H9 (cell line): ENCODE measurements around the gene NPTN. TPM values are rescaled to one million over a fixed set of nuclear protein-coding genes. Genes with fewer than 3 reads are reported as not detected.

Source experiments
- DNase-seq: peaks from one replicate; pipeline ENCODE4 v3.0.0-alpha.2; 2017
- H2AFZ ChIP-seq: one replicate; pipeline ENCODE4 v1.6.1; 2013; ENCODE audit warnings: mild to moderate bottlenecking, low read length, control low read depth, moderate library complexity
- H2AK5ac ChIP-seq: 2 replicates; pipeline ENCODE4 v1.6.1; 2013; ENCODE audit warnings: low read length, control low read depth, mixed read lengths; ENCODE audit not compliant: insufficient read length
- H2BK120ac ChIP-seq: one replicate; pipeline ENCODE4 v1.6.1; 2013; ENCODE audit warnings: low read depth, mild to moderate bottlenecking, low read length, control low read depth, inconsistent platforms; ENCODE audit not compliant: poor library complexity, severe bottlenecking
- H2BK12ac ChIP-seq: 2 replicates; pipeline ENCODE4 v1.6.1; 2013; ENCODE audit warnings: low read length, control low read depth, mixed read lengths, low read depth; ENCODE audit not compliant: insufficient read length
- H2BK15ac ChIP-seq: 2 replicates; pipeline ENCODE4 v1.6.1; 2013; ENCODE audit warnings: low read depth, low read length, control low read depth
- H2BK20ac ChIP-seq: one replicate; pipeline ENCODE4 v1.6.1; 2013; ENCODE audit warnings: low read depth, mild to moderate bottlenecking, low read length, control low read depth, inconsistent platforms; ENCODE audit not compliant: poor library complexity, severe bottlenecking
- H2BK5ac ChIP-seq: 2 replicates; pipeline ENCODE4 v1.6.1; 2013; ENCODE audit warnings: low read length, control low read depth, mixed read lengths; ENCODE audit not compliant: insufficient read length
- H3K14ac ChIP-seq: 2 replicates; pipeline ENCODE4 v1.6.1; 2013; ENCODE audit warnings: low read length, control low read depth; ENCODE audit not compliant: insufficient read depth
- H3K18ac ChIP-seq: 2 replicates; pipeline ENCODE4 v1.6.1; 2013; ENCODE audit warnings: low read depth, mild to moderate bottlenecking, mixed read lengths, low read length, control low read depth; ENCODE audit not compliant: insufficient read length
- H3K23ac ChIP-seq: 2 replicates; pipeline ENCODE4 v1.6.1; 2013; ENCODE audit warnings: low read length, control low read depth, mixed read lengths, low read depth; ENCODE audit not compliant: insufficient read length
- H3K23me2 ChIP-seq: 2 replicates; pipeline ENCODE4 v1.6.1; 2013; ENCODE audit warnings: low read depth, mild to moderate bottlenecking, mixed read lengths, low read length, control low read depth; ENCODE audit not compliant: insufficient read length, poor library complexity, severe bottlenecking
- H3K27ac ChIP-seq: 2 replicates; pipeline ENCODE4 v1.5.1; 2013; ENCODE audit warnings: low read length, control low read depth, mixed read lengths, low read depth; ENCODE audit not compliant: insufficient read length
- H3K27me3 ChIP-seq: 2 replicates; pipeline ENCODE4 v1.6.1; 2013; ENCODE audit warnings: low read length, control low read depth, inconsistent platforms; ENCODE audit not compliant: insufficient read depth
- H3K4ac ChIP-seq: 2 replicates; pipeline ENCODE4 v1.6.1; 2013; ENCODE audit warnings: low read depth, mild to moderate bottlenecking, control low read depth, inconsistent platforms, low read length, moderate library complexity
- H3K4me1 ChIP-seq: 2 replicates; pipeline ENCODE4 v1.6.1; 2013; ENCODE audit warnings: low read length, control low read depth, inconsistent platforms; ENCODE audit not compliant: insufficient read depth
- H3K4me2 ChIP-seq: 2 replicates; pipeline ENCODE4 v1.6.1; 2013; ENCODE audit warnings: low read length, control low read depth, mixed read lengths; ENCODE audit not compliant: insufficient read length, insufficient read depth
- H3K56ac ChIP-seq: 2 replicates; pipeline ENCODE4 v1.6.1; 2013; ENCODE audit warnings: low read depth, mild to moderate bottlenecking, mixed read lengths, low read length, control low read depth; ENCODE audit not compliant: insufficient read length
- H3K79me1 ChIP-seq: 2 replicates; pipeline ENCODE4 v1.6.1; 2013; ENCODE audit warnings: low read depth, mild to moderate bottlenecking, moderate library complexity, low read length, control low read depth, inconsistent platforms; ENCODE audit not compliant: insufficient read depth, poor library complexity, severe bottlenecking
- H3K79me2 ChIP-seq: 2 replicates; pipeline ENCODE4 v1.6.1; 2013; ENCODE audit warnings: low read length, control low read depth, inconsistent platforms; ENCODE audit not compliant: insufficient read depth
- H3K9ac ChIP-seq: 2 replicates; pipeline ENCODE4 v1.6.1; 2013; ENCODE audit warnings: low read length, control low read depth, mixed read lengths; ENCODE audit not compliant: insufficient read length; ENCODE audit errors: extremely low read depth
- H3K9me3 ChIP-seq: one replicate; pipeline ENCODE4 v1.6.1; 2013; ENCODE audit warnings: low read depth, low read length, inconsistent platforms; ENCODE audit not compliant: control insufficient read depth
- H3T11ph ChIP-seq: one replicate; pipeline ENCODE4 v1.6.1; 2013; ENCODE audit warnings: mild to moderate bottlenecking, low read length, control low read depth, inconsistent platforms
- H4K20me1 ChIP-seq: one replicate; pipeline ENCODE4 v1.6.1; 2013; ENCODE audit not compliant: control insufficient read depth, insufficient read length, insufficient read depth
- H4K5ac ChIP-seq: 2 replicates; pipeline ENCODE4 v1.6.1; 2013; ENCODE audit warnings: low read depth, mild to moderate bottlenecking, mixed read lengths, low read length, control low read depth; ENCODE audit not compliant: insufficient read length
- H4K8ac ChIP-seq: replicated peaks from 2 replicates; pipeline ENCODE4 v1.6.1; 2013; ENCODE audit warnings: low read length, control low read depth, mixed read lengths, low read depth; ENCODE audit not compliant: insufficient read length
- H4K91ac ChIP-seq: 2 replicates; pipeline ENCODE4 v1.6.1; 2013; ENCODE audit warnings: low read depth, mild to moderate bottlenecking, moderate library complexity, mixed read lengths, low read length, control low read depth; ENCODE audit not compliant: insufficient read length
- H3K27ac Mint-ChIP-seq, 3 experiments: 2 replicates in 2 of 3; 3 replicates in 1 of 3; pipeline ENCODE4 v1.8.0; 2020 to 2021; ENCODE audit warnings: mixed read lengths in 3 of 3, mild to moderate bottlenecking in 1 of 3, moderate library complexity in 1 of 3
- H3K27me3 Mint-ChIP-seq: 2 replicates; pipeline ENCODE4 v1.8.0; 2021; ENCODE audit warnings: low read depth, mild to moderate bottlenecking, moderate library complexity, mixed read lengths
- H3K36me3 Mint-ChIP-seq, 3 experiments: 2 replicates in 2 of 3; 3 replicates in 1 of 3; pipeline ENCODE4 v1.8.0; 2020 to 2021; ENCODE audit warnings: low read depth in 3 of 3, mixed read lengths in 3 of 3; ENCODE audit not compliant: insufficient read depth in 1 of 3
- H3K4me1 Mint-ChIP-seq, 2 experiments: 2 replicates each; pipeline ENCODE4 v1.8.0; 2020; ENCODE audit warnings: mixed read lengths in 2 of 2
- H3K4me3 Mint-ChIP-seq, 2 experiments: 2 replicates in 1 of 2; 3 replicates in 1 of 2; pipeline ENCODE4 v1.8.0; 2020 to 2021; ENCODE audit warnings: mild to moderate bottlenecking in 2 of 2, mixed read lengths in 2 of 2, moderate library complexity in 1 of 2
- H3K9me3 Mint-ChIP-seq, 2 experiments: 2 replicates in 1 of 2; 3 replicates in 1 of 2; pipeline ENCODE4 v1.8.0; 2020; ENCODE audit warnings: mild to moderate bottlenecking in 2 of 2, mixed read lengths in 2 of 2, moderate library complexity in 1 of 2
- CTCF ChIP-seq: fragments of 200-600 bp; sonication (generic); conservative IDR thresholded peaks from 3 replicates; pipeline ENCODE4 v1.8.0; 2021; ENCODE audit warnings: antibody characterized with exemption, mild to moderate bottlenecking
- WGBS: extraction: QIAGEN DNeasy Blood & Tissue Kit; methylation state at CpG from one replicate; pipeline ENCODE4 v1.1.7; 2013; ENCODE audit warnings: missing lambda C conversion rate, low lambda C conversion rate, mixed read lengths; ENCODE audit not compliant: insufficient read length; ENCODE audit errors: extremely low coverage; 5-methylcytosine and 5-hydroxymethylcytosine counted together
- total RNA-seq: library from RNA; stranded (reverse); gene quantifications from 2 replicates; pipeline ENCODE4 v1.2.1, GENCODE V29; 2021

Gene NPTN
- total RNA-seq, 1 experiment from 2014 or later = 89.1 TPM

GRCh38 chr15:73570355-73571032, 62.7 kb downstream of the NPTN start:
- Mint-ChIP-seq H3K4me3 (no peak overlapping the region), H3K9me3 (no peaks in the 10 kb centered on the region), H3K4me1 (no peaks in the 10 kb centered on the region), H3K36me3 (peaks cover 11 to 82% (median 49%) of the 10 kb centered on the region in 3 experiments; a peak in 6 of 7 replicates), H3K27me3 (no peaks in the 10 kb centered on the region), H3K27ac (no peak overlapping the region)
- Histone ChIP-seq H3K18ac (no peak overlapping the region), H3K9ac (no peak overlapping the region), H3K79me2 (no peaks in the 10 kb centered on the region; the same call in 1 of the 2 replicates), H3K79me1 (no peaks in the 10 kb centered on the region), H3K14ac (no peak overlapping the region), H2BK15ac (no peak overlapping the region), H2BK120ac (no peak overlapping the region), H3K9me3 (no peaks in the 10 kb centered on the region), H2AK5ac (no peak overlapping the region), H4K20me1 (no peaks in the 10 kb centered on the region), H2AFZ (no peak overlapping the region), H3K27me3 (no peaks in the 10 kb centered on the region), H4K5ac (no peak overlapping the region), H3K23me2 (no peaks in the 10 kb centered on the region), H3K4me2 (no peak overlapping the region), H4K91ac (no peak overlapping the region), H4K8ac (no peak overlapping the region), H2BK5ac (no peak overlapping the region), H3K23ac (no peak overlapping the region), H2BK12ac (no peak overlapping the region), H3K4ac (no peak overlapping the region), H3K56ac (no peak overlapping the region), H3K27ac (no peak overlapping the region), H3K4me1 (no peaks in the 10 kb centered on the region), H3T11ph (no peak overlapping the region), H2BK20ac (no peak overlapping the region)
- no peak for TF ChIP-seq CTCF
- no CpG with 5 or more reads among the region's 7 CpGs for WGBS
- no peak for DNase-seq
